B cell (primary cell): ENCODE data around the gene AP3D1. TPM values are rescaled to one million over a fixed set of nuclear protein-coding genes. Genes with fewer than 3 reads are reported as not detected.

Source experiments
- ATAC-seq: fragments of 200-7000 bp; cut with Tn5 transposase; one replicate; pipeline ENCODE4 v1.10.0; 2021; ENCODE audit warnings: low read depth, mild to moderate bottlenecking, moderate number of reproducible peaks, moderate library complexity
- CTCF ChIA-PET: fragments of 350-600 bp; sonication (Branson Sonifier 250); formaldehyde crosslinking; loops from one replicate; lab custom pipeline; 2021; ENCODE audit warnings: antibody characterized with exemption, inconsistent platforms; lab: Charles Lee
- POLR2A ChIA-PET: fragments of 350-600 bp; sonication (Branson Sonifier 250); formaldehyde crosslinking; loops from one replicate; lab custom pipeline; 2021; ENCODE audit warnings: antibody characterized with exemption; lab: Charles Lee
- DNase-seq: peaks from one replicate; pipeline ENCODE4 v3.0.0; 2013
- H2AFZ ChIP-seq: 2 replicates; pipeline ENCODE4 v1.6.1; 2012; ENCODE audit warnings: mild to moderate bottlenecking, low read depth, low read length; ENCODE audit not compliant: insufficient read depth, poor library complexity, severe bottlenecking
- H3K27ac ChIP-seq, 2 donors: 1 replicate in 1 of 2; 2 replicates in 1 of 2; pipeline ENCODE4 v1.5.1; 2012 to 2013; ENCODE audit warnings: low read length in 2 of 2, mild to moderate bottlenecking in 2 of 2, moderate library complexity in 1 of 2
- H3K27me3 ChIP-seq, 4 experiments: fragments of 200-600 bp in 1 of 4; sonication (generic) in 1 of 4; replicated peaks in 1 of 4; 1 replicate in 2 of 4; 2 replicates in 2 of 4; pipeline versions ENCODE4 v1.6.1 to v1.7.0; 2013 to 2016; ENCODE audit warnings: low read length in 3 of 4, mild to moderate bottlenecking in 2 of 4, mixed read lengths in 1 of 4, moderate library complexity in 1 of 4; ENCODE audit not compliant: insufficient read depth in 4 of 4, control insufficient read depth in 3 of 4; ENCODE audit errors: control extremely low read depth in 1 of 4
- H3K36me3 ChIP-seq, 2 experiments: replicated peaks in 1 of 2; 1 replicate in 1 of 2; 2 replicates in 1 of 2; pipeline versions ENCODE4 v1.6.1 to v1.7.1; 2013; ENCODE audit warnings: low read length in 1 of 2; ENCODE audit not compliant: insufficient read depth in 2 of 2, control insufficient read depth in 1 of 2; ENCODE audit errors: control extremely low read depth in 1 of 2, extremely low read depth in 1 of 2
- H3K4me1 ChIP-seq, 2 donors: fragments of 200-600 bp in 1 of 2; sonication (generic) in 1 of 2; 1 replicate in 1 of 2; 2 replicates in 1 of 2; pipeline versions ENCODE4 v1.5.1 to v1.6.1; 2013 to 2017; ENCODE audit warnings: low read length in 2 of 2; ENCODE audit not compliant: control insufficient read depth in 2 of 2, insufficient read depth in 2 of 2
- H3K4me2 ChIP-seq: replicated peaks from 2 replicates; pipeline ENCODE3; 2012; ENCODE audit warnings: mild to moderate bottlenecking, low read depth, low read length; ENCODE audit not compliant: poor library complexity, severe bottlenecking
- H3K4me3 ChIP-seq, 5 experiments: fragments of 200-600 bp in 1 of 5; sonication (generic) in 1 of 5; 1 replicate in 3 of 5; 2 replicates in 2 of 5; pipeline versions ENCODE4 v1.5.1 to v1.7.0; 2011 to 2016; ENCODE audit warnings: low read length in 4 of 5, mild to moderate bottlenecking in 4 of 5, low read depth in 2 of 5, control low read depth in 1 of 5, moderate library complexity in 1 of 5; ENCODE audit not compliant: insufficient read depth in 1 of 5; ENCODE audit errors: control extremely low read depth in 1 of 5, extremely low read depth in 1 of 5
- H3K79me2 ChIP-seq: fragments of 200-600 bp; sonication (generic); one replicate; pipeline ENCODE4 v1.6.0; 2016; ENCODE audit warnings: low read length; ENCODE audit not compliant: control insufficient read depth, insufficient read depth
- H3K9ac ChIP-seq: fragments of 200-600 bp; sonication (generic); 2 replicates; pipeline ENCODE4 v1.6.1; 2017; ENCODE audit warnings: mild to moderate bottlenecking, low read length, moderate library complexity
- H3K9me3 ChIP-seq, 3 donors: one replicate each; pipeline versions ENCODE4 v1.6.1 to v1.7.1; 2013; ENCODE audit warnings: low read length in 2 of 3; ENCODE audit not compliant: control insufficient read depth in 2 of 3, insufficient read depth in 1 of 3; ENCODE audit errors: control extremely low read depth in 1 of 3
- H4K20me1 ChIP-seq: 2 replicates; pipeline ENCODE4 v1.6.0; 2012; ENCODE audit warnings: mild to moderate bottlenecking, low read length; ENCODE audit not compliant: insufficient read depth, control insufficient read depth, poor library complexity, severe bottlenecking
- H3K27ac Mint-ChIP-seq: one replicate; pipeline ENCODE4 v1.8.0; 2021; ENCODE audit warnings: mixed read lengths
- H3K27me3 Mint-ChIP-seq: one replicate; pipeline ENCODE4 v1.8.0; 2021; ENCODE audit warnings: mixed read lengths
- H3K4me1 Mint-ChIP-seq: one replicate; pipeline ENCODE4 v1.8.0; 2021; ENCODE audit warnings: mixed read lengths
- H3K4me3 Mint-ChIP-seq: one replicate; pipeline ENCODE4 v1.8.0; 2021; ENCODE audit warnings: mixed read lengths
- H3K9me3 Mint-ChIP-seq: one replicate; pipeline ENCODE4 v1.8.0; 2022; ENCODE audit warnings: mixed read lengths; ENCODE audit not compliant: insufficient read depth
- CTCF ChIP-seq: fragments of 200-600 bp; IDR thresholded peaks from one replicate; pipeline ENCODE4 v1.8.0; 2022; ENCODE audit warnings: antibody characterized with exemption, mild to moderate bottlenecking
- EZH2 ChIP-seq: IDR thresholded peaks from 2 replicates; pipeline ENCODE4 v1.6.1; 2012; ENCODE audit warnings: borderline replicate concordance, low read depth, mild to moderate bottlenecking, moderate library complexity, low read length; ENCODE audit not compliant: insufficient read depth, poor library complexity, severe bottlenecking
- WGBS: methylation state at CpG from one replicate; pipeline ENCODE4 v1.1.5; 2013; ENCODE audit warnings: missing lambda C conversion rate; ENCODE audit not compliant: insufficient coverage; 5-methylcytosine and 5-hydroxymethylcytosine counted together
- intact Hi-C: fragments of 100-400 bp; cut with micrococcal nuclease; formaldehyde crosslinking; loops from one replicate; pipeline ENCODE4 v1.10.0; 2022
- polyA plus RNA-seq: library from polyadenylated mRNA; depleted of rRNA; stranded (reverse); fragments of >200 nt; gene quantifications from 2 replicates; pipeline ENCODE4 v1.2.3, GENCODE V29; 2012
- total RNA-seq, 2 donors: library from RNA; stranded (reverse); fragments of 120-200 nt in 1 of 2; gene quantifications; 1 replicate in 1 of 2; 2 replicates in 1 of 2; pipeline versions ENCODE4 v1.2.3 to v1.2.4, GENCODE V29; 2013 to 2022

AP3D1 gene
- total and polyA plus RNA-seq, 2 donors (not counting 1 experiment from before 2014, with no cell fraction given) = 96.4 to 114 TPM

- peaks cover 0 to 9% of the 10 kb centered on the region in 2 donors for H3K4me1 ChIP-seq
- 92% methylated on average over 2 of the region's 2 CpGs for WGBS
- ChIA-PET POLR2A (interaction anchor here (0.6 kb wide), 1 partner anchor 70 kb away, joined by 9 read pairs; no protein-coding TSS in a partner anchor), CTCF (interaction anchor here (0.8 to 2.0 kb wide), 8 partner anchors 12 to 237 kb away, joined by 3 to 7 read pairs (median 5); no protein-coding TSS in a partner anchor)
- DNase-seq = no peak
- Mint-ChIP-seq H3K27me3 (no peaks in the 10 kb centered on the region), H3K9me3 (no peaks in the 10 kb centered on the region), H3K4me3 (no peak overlapping the region), H3K4me1 (peaks cover 10% of the 10 kb centered on the region), H3K27ac (no peak overlapping the region)
- ATAC-seq = no peak
- H2AFZ ChIP-seq = no peak overlapping the region
- H3K79me2 ChIP-seq = peaks cover 9% of the 10 kb centered on the region
- intact Hi-C loops = loop anchor here (2.0 to 10.0 kb wide), 4 partner anchors 13 to 317 kb away; partner anchors contain the start of genes GADD45B, PLEKHJ1 and SF3A2
- H3K27ac ChIP-seq = no peak overlapping the region
- H3K9ac ChIP-seq = no peak overlapping the region
- H4K20me1 ChIP-seq = peaks cover 8% of the 10 kb centered on the region
- no peak overlapping the region for H3K4me3 ChIP-seq
- H3K27me3 ChIP-seq = no peaks in the 10 kb centered on the region
- TF ChIP-seq EZH2 = no peak
- no peak for TF ChIP-seq CTCF
- no peaks in the 10 kb centered on the region for H3K36me3 ChIP-seq
- H3K4me2 ChIP-seq = no peak overlapping the region
- H3K9me3 ChIP-seq = no peaks in the 10 kb centered on the region
Observed at GRCh38 chr19:2157452-2157851, 6.1 kb upstream of the AP3D1 start.

- H3K36me3 ChIP-seq = no peaks in the 10 kb centered on the region
- H4K20me1 ChIP-seq = peaks cover 23% of the 10 kb centered on the region
- H3K9me3 ChIP-seq = no peaks in the 10 kb centered on the region
- peaks cover 15 to 25% of the 10 kb centered on the region in 2 donors for H3K4me1 ChIP-seq
- no peak overlapping the region for H3K27ac ChIP-seq
- H2AFZ ChIP-seq = no peak overlapping the region
- ChIA-PET CTCF (interaction anchor here (0.7 to 3.0 kb wide), 9 partner anchors 17 to 480 kb away, joined by 3 to 22 read pairs (median 5); partner anchors contain the start of genes LSM7 and SPPL2B), POLR2A (interaction anchor here (0.6 kb wide), 1 partner anchor 256 kb away, joined by 3 read pairs; no protein-coding TSS in a partner anchor)
- peaks cover 24% of the 10 kb centered on the region for H3K79me2 ChIP-seq
- no peak overlapping the region for H3K4me2 ChIP-seq
- no peaks in the 10 kb centered on the region for H3K27me3 ChIP-seq
- 96% methylated on average over 4 of the region's 10 CpGs for WGBS
- H3K4me3 Mint-ChIP-seq = no peak overlapping the region
- intact Hi-C loops = loop anchor here (5.0 to 10.0 kb wide), 3 partner anchors 160 to 320 kb away; partner anchors contain the start of gene GADD45B
- no peak for TF ChIP-seq EZH2
- no peak for TF ChIP-seq CTCF
- no peak overlapping the region for H3K4me3 ChIP-seq
- no peak overlapping the region for H3K27ac Mint-ChIP-seq
- peaks cover 25% of the 10 kb centered on the region for H3K4me1 Mint-ChIP-seq
- no peak for DNase-seq
- no peak overlapping the region for H3K9ac ChIP-seq
- no peak for ATAC-seq
- H3K9me3 Mint-ChIP-seq = no peaks in the 10 kb centered on the region
- H3K27me3 Mint-ChIP-seq = no peaks in the 10 kb centered on the region
Observed at GRCh38 chr19:2154587-2155075, 3.3 kb upstream of the AP3D1 start.
